H9 (cell line): ENCODE data around the gene DNER. TPM values are rescaled to one million over a fixed set of nuclear protein-coding genes. Genes with fewer than 3 reads are reported as not detected.
A peak's percentile ranks its signal among the peaks of the same experiment; 100 is the strongest.

Experiments
- DNase-seq: peaks from one replicate; pipeline ENCODE4 v3.0.0-alpha.2; 2017
- H2AFZ ChIP-seq: one replicate; pipeline ENCODE4 v1.6.1; 2013; ENCODE audit warnings: mild to moderate bottlenecking, low read length, control low read depth, moderate library complexity
- H2AK5ac ChIP-seq: 2 replicates; pipeline ENCODE4 v1.6.1; 2013; ENCODE audit warnings: low read length, control low read depth, mixed read lengths; ENCODE audit not compliant: insufficient read length
- H2BK120ac ChIP-seq: one replicate; pipeline ENCODE4 v1.6.1; 2013; ENCODE audit warnings: low read depth, mild to moderate bottlenecking, low read length, control low read depth, inconsistent platforms; ENCODE audit not compliant: poor library complexity, severe bottlenecking
- H2BK12ac ChIP-seq: 2 replicates; pipeline ENCODE4 v1.6.1; 2013; ENCODE audit warnings: low read length, control low read depth, mixed read lengths, low read depth; ENCODE audit not compliant: insufficient read length
- H2BK15ac ChIP-seq: 2 replicates; pipeline ENCODE4 v1.6.1; 2013; ENCODE audit warnings: low read depth, low read length, control low read depth
- H2BK20ac ChIP-seq: one replicate; pipeline ENCODE4 v1.6.1; 2013; ENCODE audit warnings: low read depth, mild to moderate bottlenecking, low read length, control low read depth, inconsistent platforms; ENCODE audit not compliant: poor library complexity, severe bottlenecking
- H2BK5ac ChIP-seq: 2 replicates; pipeline ENCODE4 v1.6.1; 2013; ENCODE audit warnings: low read length, control low read depth, mixed read lengths; ENCODE audit not compliant: insufficient read length
- H3K14ac ChIP-seq: 2 replicates; pipeline ENCODE4 v1.6.1; 2013; ENCODE audit warnings: low read length, control low read depth; ENCODE audit not compliant: insufficient read depth
- H3K18ac ChIP-seq: 2 replicates; pipeline ENCODE4 v1.6.1; 2013; ENCODE audit warnings: low read depth, mild to moderate bottlenecking, mixed read lengths, low read length, control low read depth; ENCODE audit not compliant: insufficient read length
- H3K23ac ChIP-seq: 2 replicates; pipeline ENCODE4 v1.6.1; 2013; ENCODE audit warnings: low read length, control low read depth, mixed read lengths, low read depth; ENCODE audit not compliant: insufficient read length
- H3K23me2 ChIP-seq: 2 replicates; pipeline ENCODE4 v1.6.1; 2013; ENCODE audit warnings: low read depth, mild to moderate bottlenecking, mixed read lengths, low read length, control low read depth; ENCODE audit not compliant: insufficient read length, poor library complexity, severe bottlenecking
- H3K27ac ChIP-seq: 2 replicates; pipeline ENCODE4 v1.5.1; 2013; ENCODE audit warnings: low read length, control low read depth, mixed read lengths, low read depth; ENCODE audit not compliant: insufficient read length
- H3K27me3 ChIP-seq: 2 replicates; pipeline ENCODE4 v1.6.1; 2013; ENCODE audit warnings: low read length, control low read depth, inconsistent platforms; ENCODE audit not compliant: insufficient read depth
- H3K4ac ChIP-seq: 2 replicates; pipeline ENCODE4 v1.6.1; 2013; ENCODE audit warnings: low read depth, mild to moderate bottlenecking, control low read depth, inconsistent platforms, low read length, moderate library complexity
- H3K4me1 ChIP-seq: 2 replicates; pipeline ENCODE4 v1.6.1; 2013; ENCODE audit warnings: low read length, control low read depth, inconsistent platforms; ENCODE audit not compliant: insufficient read depth
- H3K4me2 ChIP-seq: 2 replicates; pipeline ENCODE4 v1.6.1; 2013; ENCODE audit warnings: low read length, control low read depth, mixed read lengths; ENCODE audit not compliant: insufficient read length, insufficient read depth
- H3K56ac ChIP-seq: 2 replicates; pipeline ENCODE4 v1.6.1; 2013; ENCODE audit warnings: low read depth, mild to moderate bottlenecking, mixed read lengths, low read length, control low read depth; ENCODE audit not compliant: insufficient read length
- H3K79me1 ChIP-seq: 2 replicates; pipeline ENCODE4 v1.6.1; 2013; ENCODE audit warnings: low read depth, mild to moderate bottlenecking, moderate library complexity, low read length, control low read depth, inconsistent platforms; ENCODE audit not compliant: insufficient read depth, poor library complexity, severe bottlenecking
- H3K79me2 ChIP-seq: 2 replicates; pipeline ENCODE4 v1.6.1; 2013; ENCODE audit warnings: low read length, control low read depth, inconsistent platforms; ENCODE audit not compliant: insufficient read depth
- H3K9ac ChIP-seq: 2 replicates; pipeline ENCODE4 v1.6.1; 2013; ENCODE audit warnings: low read length, control low read depth, mixed read lengths; ENCODE audit not compliant: insufficient read length; ENCODE audit errors: extremely low read depth
- H3K9me3 ChIP-seq: one replicate; pipeline ENCODE4 v1.6.1; 2013; ENCODE audit warnings: low read depth, low read length, inconsistent platforms; ENCODE audit not compliant: control insufficient read depth
- H3T11ph ChIP-seq: one replicate; pipeline ENCODE4 v1.6.1; 2013; ENCODE audit warnings: mild to moderate bottlenecking, low read length, control low read depth, inconsistent platforms
- H4K20me1 ChIP-seq: one replicate; pipeline ENCODE4 v1.6.1; 2013; ENCODE audit not compliant: control insufficient read depth, insufficient read length, insufficient read depth
- H4K5ac ChIP-seq: 2 replicates; pipeline ENCODE4 v1.6.1; 2013; ENCODE audit warnings: low read depth, mild to moderate bottlenecking, mixed read lengths, low read length, control low read depth; ENCODE audit not compliant: insufficient read length
- H4K8ac ChIP-seq: replicated peaks from 2 replicates; pipeline ENCODE4 v1.6.1; 2013; ENCODE audit warnings: low read length, control low read depth, mixed read lengths, low read depth; ENCODE audit not compliant: insufficient read length
- H4K91ac ChIP-seq: 2 replicates; pipeline ENCODE4 v1.6.1; 2013; ENCODE audit warnings: low read depth, mild to moderate bottlenecking, moderate library complexity, mixed read lengths, low read length, control low read depth; ENCODE audit not compliant: insufficient read length
- H3K27ac Mint-ChIP-seq, 3 experiments: 2 replicates in 2 of 3; 3 replicates in 1 of 3; pipeline ENCODE4 v1.8.0; 2020 to 2021; ENCODE audit warnings: mixed read lengths in 3 of 3, mild to moderate bottlenecking in 1 of 3, moderate library complexity in 1 of 3
- H3K27me3 Mint-ChIP-seq: 2 replicates; pipeline ENCODE4 v1.8.0; 2021; ENCODE audit warnings: low read depth, mild to moderate bottlenecking, moderate library complexity, mixed read lengths
- H3K36me3 Mint-ChIP-seq, 3 experiments: 2 replicates in 2 of 3; 3 replicates in 1 of 3; pipeline ENCODE4 v1.8.0; 2020 to 2021; ENCODE audit warnings: low read depth in 3 of 3, mixed read lengths in 3 of 3; ENCODE audit not compliant: insufficient read depth in 1 of 3
- H3K4me1 Mint-ChIP-seq, 2 experiments: 2 replicates each; pipeline ENCODE4 v1.8.0; 2020; ENCODE audit warnings: mixed read lengths in 2 of 2
- H3K4me3 Mint-ChIP-seq, 2 experiments: 2 replicates in 1 of 2; 3 replicates in 1 of 2; pipeline ENCODE4 v1.8.0; 2020 to 2021; ENCODE audit warnings: mild to moderate bottlenecking in 2 of 2, mixed read lengths in 2 of 2, moderate library complexity in 1 of 2
- H3K9me3 Mint-ChIP-seq, 2 experiments: 2 replicates in 1 of 2; 3 replicates in 1 of 2; pipeline ENCODE4 v1.8.0; 2020; ENCODE audit warnings: mild to moderate bottlenecking in 2 of 2, mixed read lengths in 2 of 2, moderate library complexity in 1 of 2
- WGBS: extraction: QIAGEN DNeasy Blood & Tissue Kit; methylation state at CpG from one replicate; pipeline ENCODE4 v1.1.7; 2013; ENCODE audit warnings: missing lambda C conversion rate, low lambda C conversion rate, mixed read lengths; ENCODE audit not compliant: insufficient read length; ENCODE audit errors: extremely low coverage; 5-methylcytosine and 5-hydroxymethylcytosine counted together
- total RNA-seq: library from RNA; stranded (reverse); gene quantifications from 2 replicates; pipeline ENCODE4 v1.2.1, GENCODE V29; 2021
- TF ChIP-seq, protein P1 (sequence below): fragments of 200-600 bp; sonication (generic); conservative IDR thresholded peaks from 3 replicates; pipeline ENCODE4 v1.8.0; 2021; ENCODE audit warnings: antibody characterized with exemption, mild to moderate bottlenecking

Gene DNER
- total RNA-seq, 1 experiment from 2014 or later: 1.0 TPM

DNA sequence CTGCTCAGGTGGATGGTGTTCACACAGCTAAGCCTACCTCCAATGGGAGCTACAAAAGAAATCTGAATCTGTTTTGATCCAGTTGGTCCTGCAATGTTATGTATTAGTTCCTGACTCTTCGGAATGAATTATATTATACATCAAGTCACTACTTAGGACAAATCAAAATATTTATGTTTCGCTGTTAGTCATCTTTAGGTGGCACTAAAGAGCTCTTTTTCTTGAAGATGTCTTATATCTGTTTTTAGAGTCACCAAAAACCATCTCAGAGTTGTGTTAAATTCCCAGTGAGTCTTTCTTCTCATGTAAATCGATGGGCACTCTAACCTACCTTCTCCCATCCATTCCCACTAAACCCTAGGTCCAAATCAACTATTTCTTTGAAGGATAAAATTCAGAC, 2.2 kb downstream of the DNER start:
- Histone ChIP-seq H3K23ac (no peak overlapping the region), H3K23me2 (peaks cover 18% of the 10 kb centered on the region), H2AFZ (no peak overlapping the region), H3K18ac (no peak overlapping the region), H3K79me1 (no peaks in the 10 kb centered on the region), H3K27me3 (peaks cover 8% of the 10 kb centered on the region; the same call in 1 of the 2 replicates), H3K27ac (no peak overlapping the region), H3K4me1 (0 out of 2 replicates have a peak, but pooled peaks cover 2% of the 10 kb centered on the region), H3K14ac (no peak overlapping the region), H2BK5ac (no peak overlapping the region), H3K56ac (no peak overlapping the region), H3K9ac (no peak overlapping the region), H2BK15ac (no peak overlapping the region), H4K8ac (no peak overlapping the region), H4K20me1 (no peaks in the 10 kb centered on the region), H4K5ac (no peak overlapping the region), H3K79me2 (no peaks in the 10 kb centered on the region), H3K9me3 (no peaks in the 10 kb centered on the region), H3T11ph (no peak overlapping the region), H3K4me2 (no peak overlapping the region), H4K91ac (no peak overlapping the region), H2BK120ac (no peak overlapping the region), H2AK5ac (no peak overlapping the region), H2BK20ac (no peak overlapping the region), H2BK12ac (no peak overlapping the region), H3K4ac (no peak overlapping the region)
- Mint-ChIP-seq H3K4me3 (peak overlapping the region in 1 of 2 experiments; percentile 56; a peak in 2 of 5 replicates), H3K36me3 (no peaks in the 10 kb centered on the region; a peak in 2 of 7 replicates), H3K27me3 (peaks cover 57% of the 10 kb centered on the region), H3K9me3 (peaks cover 3 to 4% of the 10 kb centered on the region in 2 experiments; a peak in 2 of 5 replicates), H3K27ac (no peak overlapping the region), H3K4me1 (peaks cover 14 to 17% of the 10 kb centered on the region in 2 experiments)
- TF ChIP-seq, protein P1, sequence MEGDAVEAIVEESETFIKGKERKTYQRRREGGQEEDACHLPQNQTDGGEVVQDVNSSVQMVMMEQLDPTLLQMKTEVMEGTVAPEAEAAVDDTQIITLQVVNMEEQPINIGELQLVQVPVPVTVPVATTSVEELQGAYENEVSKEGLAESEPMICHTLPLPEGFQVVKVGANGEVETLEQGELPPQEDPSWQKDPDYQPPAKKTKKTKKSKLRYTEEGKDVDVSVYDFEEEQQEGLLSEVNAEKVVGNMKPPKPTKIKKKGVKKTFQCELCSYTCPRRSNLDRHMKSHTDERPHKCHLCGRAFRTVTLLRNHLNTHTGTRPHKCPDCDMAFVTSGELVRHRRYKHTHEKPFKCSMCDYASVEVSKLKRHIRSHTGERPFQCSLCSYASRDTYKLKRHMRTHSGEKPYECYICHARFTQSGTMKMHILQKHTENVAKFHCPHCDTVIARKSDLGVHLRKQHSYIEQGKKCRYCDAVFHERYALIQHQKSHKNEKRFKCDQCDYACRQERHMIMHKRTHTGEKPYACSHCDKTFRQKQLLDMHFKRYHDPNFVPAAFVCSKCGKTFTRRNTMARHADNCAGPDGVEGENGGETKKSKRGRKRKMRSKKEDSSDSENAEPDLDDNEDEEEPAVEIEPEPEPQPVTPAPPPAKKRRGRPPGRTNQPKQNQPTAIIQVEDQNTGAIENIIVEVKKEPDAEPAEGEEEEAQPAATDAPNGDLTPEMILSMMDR: no peak
- no peak for DNase-seq
- no CpG with 5 or more reads among the region's 3 CpGs for WGBS
